AG04450 (cell line): Measurements from ENCODE around the gene HS3ST6. TPM values are rescaled to one million over a fixed set of nuclear protein-coding genes. Genes with fewer than 3 reads are reported as not detected.
"Not testable (repeated sequence)": the region's sequence is repeated elsewhere in the genome, so short reads cannot be mapped to it uniquely, and the experiment has no call there.

Source experiments
- CTCF ChIA-PET: fragments of 300-600, 350-600 bp; formaldehyde crosslinking; extraction: SDS; loops from one replicate; lab custom pipeline; 2022; ENCODE audit warnings: antibody characterized with exemption, inconsistent platforms; lab: Charles Lee
- POLR2A ChIA-PET: fragments of 350-600 bp; formaldehyde crosslinking; extraction: SDS; loops from one replicate; lab custom pipeline; 2021; ENCODE audit warnings: antibody characterized with exemption, inconsistent platforms; lab: Yijun Ruan, JAX
- DNase-seq: peaks from one replicate; pipeline ENCODE4 v3.0.0-alpha.2; 2011; ENCODE audit warnings: low read depth, low spot score
- H3K27ac ChIP-seq: one replicate; pipeline ENCODE4 v1.5.1; 2012; ENCODE audit warnings: low read depth, low read length, control low read depth
- H3K27me3 ChIP-seq: one replicate; pipeline ENCODE4 v1.6.0; 2012; ENCODE audit warnings: low read length; ENCODE audit not compliant: control insufficient read depth, insufficient read depth
- H3K4me3 ChIP-seq: 2 replicates; pipeline ENCODE4 v1.5.1; 2011; ENCODE audit warnings: mild to moderate bottlenecking, low read depth, low read length, control low read depth
- H3K9me3 ChIP-seq: 2 replicates; pipeline ENCODE4 v1.5.1; 2012; ENCODE audit warnings: low read length; ENCODE audit not compliant: control insufficient read depth, insufficient read depth
- polyA plus RNA-seq: library from polyadenylated mRNA; depleted of rRNA; stranded (reverse); fragments of >200 nt; gene quantifications from 2 replicates; pipeline ENCODE4 v1.2.3, GENCODE V29; 2011
- TF ChIP-seq, protein P1 (sequence below): IDR thresholded peaks from 2 replicates; pipeline ENCODE4 v1.5.1; 2011; ENCODE audit warnings: low read depth, low read length, control low read depth, inconsistent platforms

The HS3ST6 gene
- polyA plus RNA-seq, 1 experiment: not detected

DNA sequence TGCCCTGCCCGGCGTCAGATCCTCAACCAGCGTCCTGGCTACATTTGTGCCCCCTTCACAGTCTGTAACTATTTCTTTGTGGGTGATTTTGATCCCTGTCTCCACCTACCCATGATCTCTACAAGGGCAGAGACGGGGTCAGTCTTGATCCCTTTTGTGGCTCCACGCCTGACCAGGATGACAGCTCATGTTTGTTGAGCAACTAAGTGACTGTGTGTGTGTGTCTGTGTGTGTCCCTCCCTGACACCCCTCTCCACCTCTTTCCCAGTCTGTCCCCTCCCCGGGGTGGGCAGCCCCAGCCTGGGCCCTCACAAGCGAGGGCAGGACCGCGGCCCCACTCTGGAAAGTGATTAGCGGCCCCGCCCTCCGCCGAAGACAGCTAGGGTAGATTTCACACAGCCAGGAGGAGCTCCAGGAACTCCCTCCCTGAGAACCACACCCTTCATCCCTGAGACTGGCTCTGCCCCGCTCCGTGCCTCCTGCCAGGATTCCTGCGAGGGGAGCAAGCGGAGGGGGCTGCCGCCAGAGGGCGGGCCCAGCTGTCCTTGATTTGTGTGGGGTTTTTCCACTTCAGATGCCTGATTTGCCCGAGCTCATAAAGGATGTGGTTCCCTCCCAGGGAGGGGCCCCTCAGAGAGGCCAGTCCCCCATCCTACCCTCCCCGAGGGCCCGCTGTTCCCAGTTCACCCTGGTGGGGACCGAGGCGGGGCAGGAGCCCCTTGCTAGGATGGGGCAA lies 5.3 kb upstream of the HS3ST6 start:
- TF ChIP-seq, protein P1, sequence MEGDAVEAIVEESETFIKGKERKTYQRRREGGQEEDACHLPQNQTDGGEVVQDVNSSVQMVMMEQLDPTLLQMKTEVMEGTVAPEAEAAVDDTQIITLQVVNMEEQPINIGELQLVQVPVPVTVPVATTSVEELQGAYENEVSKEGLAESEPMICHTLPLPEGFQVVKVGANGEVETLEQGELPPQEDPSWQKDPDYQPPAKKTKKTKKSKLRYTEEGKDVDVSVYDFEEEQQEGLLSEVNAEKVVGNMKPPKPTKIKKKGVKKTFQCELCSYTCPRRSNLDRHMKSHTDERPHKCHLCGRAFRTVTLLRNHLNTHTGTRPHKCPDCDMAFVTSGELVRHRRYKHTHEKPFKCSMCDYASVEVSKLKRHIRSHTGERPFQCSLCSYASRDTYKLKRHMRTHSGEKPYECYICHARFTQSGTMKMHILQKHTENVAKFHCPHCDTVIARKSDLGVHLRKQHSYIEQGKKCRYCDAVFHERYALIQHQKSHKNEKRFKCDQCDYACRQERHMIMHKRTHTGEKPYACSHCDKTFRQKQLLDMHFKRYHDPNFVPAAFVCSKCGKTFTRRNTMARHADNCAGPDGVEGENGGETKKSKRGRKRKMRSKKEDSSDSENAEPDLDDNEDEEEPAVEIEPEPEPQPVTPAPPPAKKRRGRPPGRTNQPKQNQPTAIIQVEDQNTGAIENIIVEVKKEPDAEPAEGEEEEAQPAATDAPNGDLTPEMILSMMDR: peak; percentile 31; the same call in 1 of the 2 replicates
- no peak overlapping the region for H3K27ac ChIP-seq
- H3K27me3 ChIP-seq: peaks cover 64% of the 10 kb centered on the region
- CTCF ChIA-PET: interaction anchor here (0.8 to 1.0 kb wide), 2 partner anchors 36 to 89 kb away, joined by 3 read pairs; no protein-coding TSS in a partner anchor
- POLR2A ChIA-PET: no interaction called here
- H3K9me3 ChIP-seq: peaks cover 3% of the 10 kb centered on the region; the same call in 1 of the 2 replicates
- H3K4me3 ChIP-seq: no peak overlapping the region
- DNase-seq: no peak

GRCh38 chr16:1922357-1922756 lies 4.1 kb upstream of the HS3ST6 start:
- ChIA-PET CTCF (no interaction called here), POLR2A (no interaction called here)
- Histone ChIP-seq H3K9me3 (peaks cover 3% of the 10 kb centered on the region; the same call in 1 of the 2 replicates), H3K27ac (no peak overlapping the region), H3K27me3 (peaks cover 69% of the 10 kb centered on the region), H3K4me3 (no peak overlapping the region)
- TF ChIP-seq, protein P1: no peak
- DNase-seq: no peak

DNA sequence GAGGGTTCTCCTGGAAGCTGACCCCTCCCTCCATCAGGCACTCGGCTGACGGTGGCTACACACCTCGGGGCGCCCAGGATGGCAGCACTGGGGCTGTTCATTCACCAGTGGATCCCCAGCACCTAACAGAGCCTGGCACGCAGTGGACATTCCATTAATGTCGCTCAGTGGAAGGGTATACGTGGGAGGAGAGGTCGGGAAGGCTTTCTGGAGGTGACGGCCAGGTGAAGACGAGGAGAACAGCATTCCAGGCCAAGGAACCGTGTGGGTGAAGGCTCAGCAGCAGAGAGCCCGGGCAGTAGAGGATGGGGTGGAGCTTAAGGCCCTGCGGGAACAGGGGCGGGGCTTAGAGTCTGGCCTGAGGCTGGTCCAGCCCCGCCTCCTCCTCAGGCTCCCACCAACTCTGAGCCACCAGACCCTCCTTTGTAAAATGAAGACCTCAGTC lies 2.5 kb upstream of the HS3ST6 start:
- TF ChIP-seq, protein P1: no peak
- CTCF ChIA-PET: no interaction called here
- Histone ChIP-seq H3K4me3 (no peak overlapping the region), H3K9me3 (peaks cover 3% of the 10 kb centered on the region; the same call in 1 of the 2 replicates), H3K27me3 (peaks cover 85% of the 10 kb centered on the region), H3K27ac (no peak overlapping the region)
- POLR2A ChIA-PET: no interaction called here
- DNase-seq: no peak

GRCh38 chr16:1920122-1920521 lies 1.9 kb upstream of the HS3ST6 start:
- H3K4me3 ChIP-seq, H3K9me3 ChIP-seq, H3K27ac ChIP-seq, CTCF ChIA-PET, DNase-seq, POLR2A ChIA-PET: not testable (repeated sequence)
- H3K27me3 ChIP-seq: peaks cover 87% of the 10 kb centered on the region

DNA sequence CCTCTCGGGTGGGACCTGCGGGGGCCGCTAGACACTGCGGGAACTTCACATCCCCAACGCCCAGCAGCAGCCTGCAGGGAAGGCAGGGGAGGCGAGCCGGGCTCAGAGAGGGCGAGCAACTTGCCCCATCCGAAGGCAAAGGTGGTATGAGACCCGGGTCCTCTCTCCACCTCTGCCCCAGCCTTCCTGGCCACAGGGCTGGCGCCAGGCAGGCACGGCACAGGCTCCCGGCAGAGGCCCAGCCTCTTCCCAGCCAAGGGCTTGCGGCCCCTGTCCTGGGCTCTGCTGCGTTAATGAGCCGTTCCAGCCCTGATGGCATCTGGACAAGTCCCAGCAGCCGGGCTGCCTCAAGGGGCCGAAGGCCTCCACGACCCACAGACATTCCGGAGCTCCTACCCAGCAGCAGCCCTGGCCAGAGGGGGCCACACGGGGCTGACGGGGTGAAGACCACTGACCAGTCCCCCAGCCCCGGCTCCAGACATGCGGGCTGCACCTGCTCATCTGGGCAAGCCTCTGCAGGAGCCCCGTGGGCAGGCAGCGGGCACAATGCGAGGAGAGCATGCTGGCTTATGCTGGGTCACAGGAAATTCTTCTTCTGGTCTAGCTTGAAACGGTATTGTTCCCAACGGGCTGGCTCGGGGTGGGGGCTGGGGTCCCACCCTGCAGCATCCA lies 1.2 kb upstream of the HS3ST6 start:
- ChIA-PET POLR2A (no interaction called here), CTCF (no interaction called here)
- Histone ChIP-seq H3K9me3 (peaks cover 3% of the 10 kb centered on the region; the same call in 1 of the 2 replicates), H3K4me3 (no peak overlapping the region), H3K27me3 (peaks cover 89% of the 10 kb centered on the region), H3K27ac (no peak overlapping the region)
- no peak for DNase-seq
- TF ChIP-seq, protein P1: no peak
